HG02852 (cell line): ENCODE results near the gene ANKRD49.
A peak's percentile ranks its signal among the peaks of the same experiment; 100 is the strongest.

Experiments
- ATAC-seq: cut with Tn5 transposase; IDR thresholded peaks from one replicate; pipeline ENCODE4 v1.9.1; 2021; ENCODE audit warnings: mild to moderate bottlenecking, moderate library complexity; ENCODE audit not compliant: unreplicated experiment

Gene ANKRD49

GRCh38 chr11:94493281-94494125 is at the start of gene ANKRD49, which contains the start of gene MRE11:
Gene ANKRD49, plus strand, starts transcription at chr11:94493984. Its CDS starts 2,710 bp downstream, at chr11:94496694.
Gene MRE11, minus strand, starts transcription at chr11:94493844. Its CDS starts 1,043 bp downstream, at chr11:94492801.
- peak; percentile 99 for ATAC-seq

GRCh38 chr11:94445641-94446040 is 48.1 kb upstream of the ANKRD49 start:
- no peak for ATAC-seq

- ATAC-seq: no peak
Measured at GRCh38 chr11:94447149-94447548, 46.6 kb upstream of the ANKRD49 start.

GRCh38 chr11:94449029-94449428 is 44.8 kb upstream of the ANKRD49 start:
- ATAC-seq: no peak

GRCh38 chr11:94449437-94449836 is 44.3 kb upstream of the ANKRD49 start:
- no peak for ATAC-seq

- no peak for ATAC-seq
Measured at GRCh38 chr11:94450048-94450447, 43.7 kb upstream of the ANKRD49 start.

GRCh38 chr11:94452988-94453387 is 40.8 kb upstream of the ANKRD49 start:
- no peak for ATAC-seq

GRCh38 chr11:94454301-94454700 is 39.5 kb upstream of the ANKRD49 start:
- no peak for ATAC-seq

GRCh38 chr11:94455861-94456260 is 37.9 kb upstream of the ANKRD49 start:
- ATAC-seq: no peak

GRCh38 chr11:94457118-94458029 is 36.4 kb upstream of the ANKRD49 start:
- no peak for ATAC-seq

GRCh38 chr11:94459576-94459975 is 34.2 kb upstream of the ANKRD49 start:
- peak; percentile 56 for ATAC-seq

- ATAC-seq: peak; percentile 87
Measured at GRCh38 chr11:94469416-94469815, 24.4 kb upstream of the ANKRD49 start.

GRCh38 chr11:94472916-94473799 is 20.6 kb upstream of the ANKRD49 start:
- peak; percentile 86 for ATAC-seq

- no peak for ATAC-seq
Measured at GRCh38 chr11:94477624-94478023, 16.2 kb upstream of the ANKRD49 start.

- ATAC-seq: no peak
Measured at GRCh38 chr11:94481342-94481741, 12.4 kb upstream of the ANKRD49 start.

GRCh38 chr11:94486068-94486467 is 7.7 kb upstream of the ANKRD49 start:
- ATAC-seq: no peak

GRCh38 chr11:94494126-94494680 is 419 bp downstream of the ANKRD49 start:
- ATAC-seq: peak; percentile 61

GRCh38 chr11:94500181-94500580 is 6.4 kb downstream of the ANKRD49 start:
- no peak for ATAC-seq

GRCh38 chr11:94501522-94501921 is 7.7 kb downstream of the ANKRD49 start:
- no peak for ATAC-seq

- no peak for ATAC-seq
Measured at GRCh38 chr11:94504689-94505293, 11.0 kb downstream of the ANKRD49 start.
